DND-41 (cell line): ENCODE results near the gene SWAP70.

Experiments used
- CTCF ChIP-seq: IDR thresholded peaks from 2 replicates; pipeline ENCODE4 v1.5.1; 2012; ENCODE audit warnings: borderline replicate concordance, low read length, moderate library complexity, mild to moderate bottlenecking; ENCODE audit not compliant: poor library complexity, severe bottlenecking; ENCODE audit errors: extremely low read depth
- EZH2 ChIP-seq: IDR thresholded peaks from 3 replicates; pipeline ENCODE4 v1.6.1; 2012; ENCODE audit warnings: borderline replicate concordance, low read depth, mild to moderate bottlenecking, moderate library complexity, low read length, inconsistent platforms; ENCODE audit not compliant: severe bottlenecking

- no peak for TF ChIP-seq CTCF
- TF ChIP-seq EZH2 = no peak
Observed at GRCh38 chr11:9711454-9712307, 47.8 kb downstream of the SWAP70 start.
